ENCODE results near the gene TUBB3.
"Not testable (repeated sequence)": the region's sequence is repeated elsewhere in the genome, so short reads cannot be mapped to it uniquely, and the experiment has no call there.

Gene TUBB3

GRCh38 chr16:89919535-89920406 lies 3.4 kb upstream of the TUBB3 start:
- no peak for DNase-seq

GRCh38 chr16:89920723-89921122 lies 2.4 kb upstream of the TUBB3 start:
- no peak for DNase-seq

GRCh38 chr16:89921131-89921701 lies 1.9 kb upstream of the TUBB3 start:
- no peak for DNase-seq

- DNase-seq, result no peak
These were observed 1.3 kb upstream of the TUBB3 start for GRCh38 chr16:89921702-89922476.

- peak; percentile 53 for DNase-seq
These were observed 662 bp upstream of the TUBB3 start for GRCh38 chr16:89922477-89922883.

GRCh38 chr16:89923640-89924296 lies 626 bp downstream of the TUBB3 start:
- peak; percentile 15 for DNase-seq

GRCh38 chr16:89924297-89924924 lies 1.3 kb downstream of the TUBB3 start:
- peak; percentile 71 for DNase-seq

GRCh38 chr16:89924925-89925307 lies 1.8 kb downstream of the TUBB3 start:
- DNase-seq, result peak; percentile 55

GRCh38 chr16:89925596-89926079 lies 2.5 kb downstream of the TUBB3 start:
- peak; percentile 46 for DNase-seq

- DNase-seq, result no peak
These were observed 8.3 kb downstream of the TUBB3 start for GRCh38 chr16:89931305-89931896.

- no peak for DNase-seq
These were observed 8.8 kb downstream of the TUBB3 start for GRCh38 chr16:89931964-89932363.

GRCh38 chr16:89934019-89934418 lies 10.9 kb downstream of the TUBB3 start:
- DNase-seq, result not testable (repeated sequence)

- no peak for DNase-seq
These were observed 11.7 kb downstream of the TUBB3 start for GRCh38 chr16:89934611-89935553.

GRCh38 chr16:89935620-89936019 lies 12.5 kb downstream of the TUBB3 start:
- not testable (repeated sequence) for DNase-seq

GRCh38 chr16:89936034-89936433 lies 12.9 kb downstream of the TUBB3 start:
- no peak for DNase-seq

GRCh38 chr16:89936508-89936907 lies 13.4 kb downstream of the TUBB3 start:
- no peak for DNase-seq

- DNase-seq, result no peak
These were observed 13.8 kb downstream of the TUBB3 start for GRCh38 chr16:89936981-89937380.

- DNase-seq, result no peak
These were observed 15.2 kb downstream of the TUBB3 start for GRCh38 chr16:89938175-89938885.

GRCh38 chr16:89944773-89945172 lies 21.6 kb downstream of the TUBB3 start:
- DNase-seq, result no peak

GRCh38 chr16:89945654-89946053 lies 22.5 kb downstream of the TUBB3 start:
- no peak for DNase-seq
